GM12878 (cell line): ENCODE data around the gene DNAJB14. TPM values are rescaled to one million over a fixed set of nuclear protein-coding genes. Genes with fewer than 3 reads are reported as not detected.

Experiments used
- BCL11A ChIP-seq: IDR thresholded peaks from 2 replicates; pipeline ENCODE4 v1.6.1; 2011; ENCODE audit warnings: low read depth, low read length
- CBX3 ChIP-seq: fragments of 200-600 bp; sonication (generic); IDR thresholded peaks from 2 replicates; pipeline ENCODE4 v1.6.1; 2016; ENCODE audit warnings: low read depth, borderline replicate concordance
- E4F1 ChIP-seq: fragments of 450-650 bp; IDR thresholded peaks from 2 replicates; pipeline ENCODE4 v1.6.1; 2018; ENCODE audit warnings: borderline replicate concordance, mild to moderate bottlenecking; ENCODE audit not compliant: partially characterized antibody
- EED ChIP-seq: sonication (generic); IDR thresholded peaks from 2 replicates; pipeline ENCODE4 v1.6.1; 2016; ENCODE audit warnings: antibody characterized with exemption, low read depth
- HDAC2 ChIP-seq: fragments of 200-600 bp; sonication (generic); IDR thresholded peaks from 2 replicates; pipeline ENCODE4 v1.6.1; 2017
- MEF2B ChIP-seq: fragments of 450-650 bp; IDR thresholded peaks from 2 replicates; pipeline ENCODE4 v1.6.1; 2018; ENCODE audit warnings: mild to moderate bottlenecking, moderate library complexity; ENCODE audit not compliant: partially characterized antibody, poor library complexity, severe bottlenecking
- NFIC ChIP-seq: IDR thresholded peaks from 2 replicates; pipeline ENCODE4 v1.6.1; 2012; ENCODE audit warnings: low read depth, mild to moderate bottlenecking, inconsistent platforms, low read length, moderate library complexity
- NFYB ChIP-seq: IDR thresholded peaks from 2 replicates; pipeline ENCODE4 v1.6.1; 2011; ENCODE audit warnings: low read depth, mild to moderate bottlenecking, low read length, improper control_type of control experiment, moderate library complexity; ENCODE audit not compliant: insufficient read depth
- POLR2AphosphoS2 ChIP-seq: IDR thresholded peaks from 2 replicates; pipeline ENCODE4 v1.6.1; 2011; ENCODE audit warnings: low read depth, mild to moderate bottlenecking, low read length, improper control_type of control experiment, moderate library complexity
- RCOR1 ChIP-seq: conservative IDR thresholded peaks from 2 replicates; pipeline ENCODE4 v1.6.1; 2012; ENCODE audit warnings: low read depth, low read length, improper control_type of control experiment
- SIN3A ChIP-seq: IDR thresholded peaks from 2 replicates; pipeline ENCODE4 v1.6.1; 2012; ENCODE audit warnings: low read depth, low read length, improper control_type of control experiment
- TAF1 ChIP-seq: IDR thresholded peaks from 2 replicates; pipeline ENCODE4 v1.6.1; 2011; ENCODE audit warnings: mild to moderate bottlenecking, low read depth, low read length, borderline replicate concordance
- TBL1XR1 ChIP-seq: IDR thresholded peaks from 2 replicates; pipeline ENCODE4 v1.6.1; 2012; ENCODE audit warnings: low read depth, low read length, improper control_type of control experiment
- ZSCAN29 ChIP-seq: fragments of 450-650 bp; IDR thresholded peaks from 2 replicates; pipeline ENCODE4 v1.6.1; 2017; ENCODE audit warnings: mild to moderate bottlenecking, moderate library complexity
- polyA plus RNA-seq, 11 experiments: library from polyadenylated mRNA; depleted of rRNA in 4 of 11; unstranded in 6 of 11; stranded (reverse) in 5 of 11; fragments of >200 nt; fragmentation: Nextera tagmentation in 4 of 11; fragmentation: Illumina TruSeq in 1 of 11; extraction: Ambion mirVana in 4 of 11; extraction: Trizol in 1 of 11; gene quantifications; 1 replicate in 1 of 11; 2 replicates in 10 of 11; pipeline versions ENCODE4 v1.2.1 to v1.2.3, GENCODE V29; 2011 to 2016; ENCODE audit warnings: inconsistent platforms in 2 of 11, missing spikeins in 2 of 11, low read depth in 1 of 11
- total RNA-seq, 4 experiments: library from RNA; depleted of rRNA in 3 of 4; stranded (reverse); fragments of >200 nt in 3 of 4; fragmentation: Illumina TruSeq in 1 of 4; extraction: Trizol in 1 of 4; gene quantifications; 2 replicates each; pipeline versions ENCODE4 v1.2.1 to v1.2.3, GENCODE V29; 2013 to 2021
- TF ChIP-seq, protein P1 (sequence below): IDR thresholded peaks from 2 replicates; pipeline ENCODE4 v1.6.1; 2012; ENCODE audit warnings: improper control_type of control experiment, low read depth, low read length; ENCODE audit not compliant: insufficient replicate concordance
- TF ChIP-seq, protein P2 (sequence below): fragments of 450-650 bp; IDR thresholded peaks from 2 replicates; pipeline ENCODE4 v1.6.1; 2017; ENCODE audit warnings: mild to moderate bottlenecking, low read depth, inconsistent platforms; ENCODE audit not compliant: poor library complexity, severe bottlenecking
- TF ChIP-seq, protein P3 (sequence below): fragments of 450-650 bp; conservative IDR thresholded peaks from 2 replicates; pipeline ENCODE4 v1.6.1; 2017; ENCODE audit warnings: mild to moderate bottlenecking, moderate library complexity

Gene DNAJB14
- total and polyA plus RNA-seq, 10 of the 15 experiments (the other 5 are each of a cell fraction or from before 2014, with no cell fraction given): 9.5 to 49.2 (median 27.8) TPM

- TF ChIP-seq, protein P1, sequence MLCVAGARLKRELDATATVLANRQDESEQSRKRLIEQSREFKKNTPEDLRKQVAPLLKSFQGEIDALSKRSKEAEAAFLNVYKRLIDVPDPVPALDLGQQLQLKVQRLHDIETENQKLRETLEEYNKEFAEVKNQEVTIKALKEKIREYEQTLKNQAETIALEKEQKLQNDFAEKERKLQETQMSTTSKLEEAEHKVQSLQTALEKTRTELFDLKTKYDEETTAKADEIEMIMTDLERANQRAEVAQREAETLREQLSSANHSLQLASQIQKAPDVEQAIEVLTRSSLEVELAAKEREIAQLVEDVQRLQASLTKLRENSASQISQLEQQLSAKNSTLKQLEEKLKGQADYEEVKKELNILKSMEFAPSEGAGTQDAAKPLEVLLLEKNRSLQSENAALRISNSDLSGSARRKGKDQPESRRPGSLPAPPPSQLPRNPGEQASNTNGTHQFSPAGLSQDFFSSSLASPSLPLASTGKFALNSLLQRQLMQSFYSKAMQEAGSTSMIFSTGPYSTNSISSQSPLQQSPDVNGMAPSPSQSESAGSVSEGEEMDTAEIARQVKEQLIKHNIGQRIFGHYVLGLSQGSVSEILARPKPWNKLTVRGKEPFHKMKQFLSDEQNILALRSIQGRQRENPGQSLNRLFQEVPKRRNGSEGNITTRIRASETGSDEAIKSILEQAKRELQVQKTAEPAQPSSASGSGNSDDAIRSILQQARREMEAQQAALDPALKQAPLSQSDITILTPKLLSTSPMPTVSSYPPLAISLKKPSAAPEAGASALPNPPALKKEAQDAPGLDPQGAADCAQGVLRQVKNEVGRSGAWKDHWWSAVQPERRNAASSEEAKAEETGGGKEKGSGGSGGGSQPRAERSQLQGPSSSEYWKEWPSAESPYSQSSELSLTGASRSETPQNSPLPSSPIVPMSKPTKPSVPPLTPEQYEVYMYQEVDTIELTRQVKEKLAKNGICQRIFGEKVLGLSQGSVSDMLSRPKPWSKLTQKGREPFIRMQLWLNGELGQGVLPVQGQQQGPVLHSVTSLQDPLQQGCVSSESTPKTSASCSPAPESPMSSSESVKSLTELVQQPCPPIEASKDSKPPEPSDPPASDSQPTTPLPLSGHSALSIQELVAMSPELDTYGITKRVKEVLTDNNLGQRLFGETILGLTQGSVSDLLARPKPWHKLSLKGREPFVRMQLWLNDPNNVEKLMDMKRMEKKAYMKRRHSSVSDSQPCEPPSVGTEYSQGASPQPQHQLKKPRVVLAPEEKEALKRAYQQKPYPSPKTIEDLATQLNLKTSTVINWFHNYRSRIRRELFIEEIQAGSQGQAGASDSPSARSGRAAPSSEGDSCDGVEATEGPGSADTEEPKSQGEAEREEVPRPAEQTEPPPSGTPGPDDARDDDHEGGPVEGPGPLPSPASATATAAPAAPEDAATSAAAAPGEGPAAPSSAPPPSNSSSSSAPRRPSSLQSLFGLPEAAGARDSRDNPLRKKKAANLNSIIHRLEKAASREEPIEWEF: no peak
- TF ChIP-seq SIN3A: no peak
- no peak for TF ChIP-seq HDAC2
- no peak for TF ChIP-seq NFYB
- 0 out of 2 replicates have a peak, but pooled peaks have one; percentile 61 for TF ChIP-seq RCOR1
- no peak for TF ChIP-seq ZSCAN29
- TF ChIP-seq CBX3: no peak
- peak; percentile 92 for TF ChIP-seq BCL11A
- TF ChIP-seq TBL1XR1: 0 out of 2 replicates have a peak, but pooled peaks have one; percentile 49
- TF ChIP-seq EED: peak; percentile 56; the same call in 1 of the 2 replicates
- TF ChIP-seq E4F1: no peak
- TF ChIP-seq, protein P2, sequence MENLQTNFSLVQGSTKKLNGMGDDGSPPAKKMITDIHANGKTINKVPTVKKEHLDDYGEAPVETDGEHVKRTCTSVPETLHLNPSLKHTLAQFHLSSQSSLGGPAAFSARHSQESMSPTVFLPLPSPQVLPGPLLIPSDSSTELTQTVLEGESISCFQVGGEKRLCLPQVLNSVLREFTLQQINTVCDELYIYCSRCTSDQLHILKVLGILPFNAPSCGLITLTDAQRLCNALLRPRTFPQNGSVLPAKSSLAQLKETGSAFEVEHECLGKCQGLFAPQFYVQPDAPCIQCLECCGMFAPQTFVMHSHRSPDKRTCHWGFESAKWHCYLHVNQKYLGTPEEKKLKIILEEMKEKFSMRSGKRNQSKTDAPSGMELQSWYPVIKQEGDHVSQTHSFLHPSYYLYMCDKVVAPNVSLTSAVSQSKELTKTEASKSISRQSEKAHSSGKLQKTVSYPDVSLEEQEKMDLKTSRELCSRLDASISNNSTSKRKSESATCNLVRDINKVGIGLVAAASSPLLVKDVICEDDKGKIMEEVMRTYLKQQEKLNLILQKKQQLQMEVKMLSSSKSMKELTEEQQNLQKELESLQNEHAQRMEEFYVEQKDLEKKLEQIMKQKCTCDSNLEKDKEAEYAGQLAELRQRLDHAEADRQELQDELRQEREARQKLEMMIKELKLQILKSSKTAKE: peak; percentile 85
- TF ChIP-seq NFIC: 0 out of 2 replicates have a peak, but pooled peaks have one; percentile 47
- TF ChIP-seq, protein P3, sequence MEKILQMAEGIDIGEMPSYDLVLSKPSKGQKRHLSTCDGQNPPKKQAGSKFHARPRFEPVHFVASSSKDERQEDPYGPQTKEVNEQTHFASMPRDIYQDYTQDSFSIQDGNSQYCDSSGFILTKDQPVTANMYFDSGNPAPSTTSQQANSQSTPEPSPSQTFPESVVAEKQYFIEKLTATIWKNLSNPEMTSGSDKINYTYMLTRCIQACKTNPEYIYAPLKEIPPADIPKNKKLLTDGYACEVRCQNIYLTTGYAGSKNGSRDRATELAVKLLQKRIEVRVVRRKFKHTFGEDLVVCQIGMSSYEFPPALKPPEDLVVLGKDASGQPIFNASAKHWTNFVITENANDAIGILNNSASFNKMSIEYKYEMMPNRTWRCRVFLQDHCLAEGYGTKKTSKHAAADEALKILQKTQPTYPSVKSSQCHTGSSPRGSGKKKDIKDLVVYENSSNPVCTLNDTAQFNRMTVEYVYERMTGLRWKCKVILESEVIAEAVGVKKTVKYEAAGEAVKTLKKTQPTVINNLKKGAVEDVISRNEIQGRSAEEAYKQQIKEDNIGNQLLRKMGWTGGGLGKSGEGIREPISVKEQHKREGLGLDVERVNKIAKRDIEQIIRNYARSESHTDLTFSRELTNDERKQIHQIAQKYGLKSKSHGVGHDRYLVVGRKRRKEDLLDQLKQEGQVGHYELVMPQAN: no peak
- peak; percentile 59 for TF ChIP-seq MEF2B
- peak; percentile 41; the same call in 1 of the 2 replicates for TF ChIP-seq TAF1
- no peak for TF ChIP-seq POLR2AphosphoS2
These were observed 97.8 kb downstream of the DNAJB14 start (continued) for GRCh38 chr4:99848591-99849001.
